Measurements from ENCODE around the gene PINLYP. TPM values are rescaled to one million over a fixed set of nuclear protein-coding genes. Genes with fewer than 3 reads are reported as not detected.

PINLYP gene
- total and polyA plus RNA-seq, 2 of the 13 experiments (the other 11 are each of a cell fraction or from before 2014, with no cell fraction given): 0.21 to 0.24 TPM

- TF ChIP-seq GLI4 (CRISPR knock-in tag; IDR thresholded peaks at IDR 0.05; ENCODE audit: borderline replicate concordance): peak; percentile 90; the same call in 1 of the 2 replicates
- peak; percentile 93; the same call in 1 of the 2 replicates for TF ChIP-seq ZFP91 (CRISPR knock-in tag; IDR thresholded peaks at IDR 0.05; ENCODE audit: borderline replicate concordance)
- no peak for TF ChIP-seq LCORL (IDR thresholded peaks at IDR 0.05)
- TF ChIP-seq LCORL (CRISPR knock-in tag; IDR thresholded peaks at IDR 0.05): no peak
- TF ChIP-seq NPAS2 (CRISPR knock-in tag; IDR thresholded peaks at IDR 0.05; ENCODE audit: borderline replicate concordance): no peak
- peak; percentile 94 for TF ChIP-seq FOXC1 (CRISPR knock-in tag; IDR thresholded peaks at IDR 0.05; ENCODE audit: borderline replicate concordance)
- no peak for TF ChIP-seq DPF2 (CRISPR knock-in tag; IDR thresholded peaks at IDR 0.05; ENCODE audit: borderline replicate concordance, low read depth)
- no peak for TF ChIP-seq TCF7L2 (IDR thresholded peaks at IDR 0.05; ENCODE audit: low read depth, low read length)
- no peak for TF ChIP-seq SOX5 (CRISPR knock-in tag; IDR thresholded peaks at IDR 0.05; ENCODE audit: borderline replicate concordance)
- no peak for TF ChIP-seq ZFP1 (CRISPR knock-in tag; IDR thresholded peaks at IDR 0.05)
- TF ChIP-seq NFE2 (CRISPR knock-in tag; IDR thresholded peaks at IDR 0.05): no peak
- peak; percentile 87; the same call in 1 of the 2 replicates for TF ChIP-seq SMYD3 (CRISPR knock-in tag; IDR thresholded peaks at IDR 0.05)
- TF ChIP-seq ZNF18 (CRISPR knock-in tag; IDR thresholded peaks at IDR 0.05; ENCODE audit: insufficient replicate concordance): peak; percentile 80
- peak; percentile 66 for TF ChIP-seq YY1 (IDR thresholded peaks at IDR 0.05; ENCODE audit: insufficient read depth, insufficient replicate concordance, low read depth, low read length)
- peak; percentile 68; the same call in 1 of the 2 replicates for TF ChIP-seq ARHGAP35 (CRISPR knock-in tag; IDR thresholded peaks at IDR 0.05; ENCODE audit: borderline replicate concordance)
- TF ChIP-seq DNMT1 (CRISPR knock-in tag; IDR thresholded peaks at IDR 0.05): no peak
- TF ChIP-seq CBX5 (CRISPR knock-in tag; IDR thresholded peaks at IDR 0.05; ENCODE audit: borderline replicate concordance): no peak
- peak; percentile 96 for TF ChIP-seq ZNF564 (CRISPR knock-in tag; IDR thresholded peaks at IDR 0.05)
- TF ChIP-seq CTCF (CRISPR knock-in tag; IDR thresholded peaks at IDR 0.05): peak; percentile 35; the same call in 1 of the 2 replicates
- no peak; the same call in 1 of the 2 replicates for TF ChIP-seq HCFC1 (IDR thresholded peaks at IDR 0.05; ENCODE audit: low read depth, low read length)
- no peak; the same call in 1 of the 2 replicates for TF ChIP-seq STAG1 (CRISPR knock-in tag; IDR thresholded peaks at IDR 0.05)
- TF ChIP-seq MIER2 (CRISPR knock-in tag; IDR thresholded peaks at IDR 0.05): no peak
- TF ChIP-seq, protein P1, sequence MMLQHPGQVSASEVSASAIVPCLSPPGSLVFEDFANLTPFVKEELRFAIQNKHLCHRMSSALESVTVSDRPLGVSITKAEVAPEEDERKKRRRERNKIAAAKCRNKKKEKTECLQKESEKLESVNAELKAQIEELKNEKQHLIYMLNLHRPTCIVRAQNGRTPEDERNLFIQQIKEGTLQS (CRISPR knock-in tag; IDR thresholded peaks at IDR 0.05): no peak
- TF ChIP-seq ATF7 (IDR thresholded peaks at IDR 0.05): no peak
- peak; percentile 71; the same call in 1 of the 2 replicates for TF ChIP-seq ATF7 (CRISPR knock-in tag; IDR thresholded peaks at IDR 0.05)
- peak; percentile 90 for TF ChIP-seq PHF8 (CRISPR knock-in tag; IDR thresholded peaks at IDR 0.05)
Observed at GRCh38 chr19:43619262-43620060, 43.9 kb downstream of the PINLYP start, which contains the start of gene ZNF428 (continued).

Measured in HepG2 (cell line).